SKM-1 (cell line): ENCODE measurements around the gene CEP68.

Source experiments
- DNase-seq: peaks from one replicate; lab custom pipeline; 2025; ENCODE audit not compliant: unreplicated experiment; lab: John Stamatoyannopoulos, UW

CEP68 gene

DNA sequence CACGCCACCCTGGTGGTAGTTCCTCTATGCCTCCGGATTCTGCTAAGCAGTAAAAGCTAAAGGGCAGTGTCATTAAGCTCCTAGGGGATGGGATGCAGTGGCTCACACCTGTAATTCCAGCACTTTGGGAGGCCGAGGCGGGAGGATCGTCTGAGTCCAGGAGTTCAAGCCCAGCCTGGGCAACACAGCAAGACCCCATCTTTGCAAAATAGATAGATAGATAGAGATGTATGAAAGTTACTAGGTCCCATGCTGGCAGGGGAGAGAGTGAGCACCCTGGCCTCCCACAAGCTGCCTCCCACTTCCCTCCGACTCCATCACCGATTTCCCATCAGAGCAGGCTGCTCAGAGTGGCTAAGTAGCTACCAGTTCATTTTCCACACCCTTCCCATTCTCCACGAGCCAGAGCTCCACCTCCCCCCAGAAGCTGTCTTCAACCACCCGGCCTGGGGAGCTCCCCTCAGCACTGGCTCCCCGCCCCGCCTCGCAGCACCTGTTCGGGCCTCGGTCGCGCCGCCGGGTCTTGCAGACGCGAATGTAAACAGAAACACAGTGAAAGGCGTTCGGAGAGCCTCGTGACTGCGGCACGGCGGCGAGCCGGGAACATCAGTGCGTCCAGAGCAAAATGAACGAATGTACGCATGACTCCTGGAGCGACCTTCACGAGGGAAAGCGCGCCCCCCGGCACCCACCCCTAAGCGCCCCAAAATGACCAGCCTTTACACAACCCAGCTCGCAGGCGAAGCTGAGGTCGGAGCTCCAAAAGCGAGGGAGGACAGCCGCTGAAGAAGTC is 598 bp upstream of the CEP68 start:
- DNase-seq = no peak

- DNase-seq = no peak
Observed at GRCh38 chr2:65057054-65057375, 799 bp downstream of the CEP68 start.

DNA sequence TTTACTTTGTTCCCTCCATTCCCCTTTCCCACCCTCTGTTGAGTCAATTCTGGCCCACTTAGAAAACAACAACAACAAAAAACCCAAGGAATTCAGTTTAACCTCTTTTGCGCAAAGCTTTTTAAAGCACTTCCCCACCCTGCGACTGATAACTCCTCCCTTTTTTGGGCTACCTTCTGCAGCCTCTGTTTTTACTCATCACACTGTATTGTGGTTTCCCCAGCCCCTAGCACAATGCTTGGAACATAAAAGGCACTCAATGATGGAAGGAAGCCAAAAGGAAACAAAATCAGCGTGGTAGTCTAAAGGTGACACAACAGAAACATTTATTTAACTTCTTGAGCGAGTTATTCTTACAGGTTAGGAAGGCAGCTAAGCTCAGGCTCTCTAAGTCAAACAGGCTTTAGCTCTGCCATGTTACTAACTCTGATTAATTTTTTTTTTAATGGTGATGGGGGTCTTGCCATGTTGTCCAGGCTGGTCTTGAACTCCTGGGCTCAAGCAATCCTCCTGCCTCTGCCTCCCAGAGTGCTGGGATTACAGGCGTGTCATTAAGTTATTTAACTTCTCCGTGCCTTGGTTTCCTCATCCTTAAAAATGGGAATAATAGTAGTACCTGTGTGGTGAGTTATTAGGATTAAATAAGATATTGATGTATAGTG is 1.3 kb downstream of the CEP68 start:
- no peak for DNase-seq

DNA sequence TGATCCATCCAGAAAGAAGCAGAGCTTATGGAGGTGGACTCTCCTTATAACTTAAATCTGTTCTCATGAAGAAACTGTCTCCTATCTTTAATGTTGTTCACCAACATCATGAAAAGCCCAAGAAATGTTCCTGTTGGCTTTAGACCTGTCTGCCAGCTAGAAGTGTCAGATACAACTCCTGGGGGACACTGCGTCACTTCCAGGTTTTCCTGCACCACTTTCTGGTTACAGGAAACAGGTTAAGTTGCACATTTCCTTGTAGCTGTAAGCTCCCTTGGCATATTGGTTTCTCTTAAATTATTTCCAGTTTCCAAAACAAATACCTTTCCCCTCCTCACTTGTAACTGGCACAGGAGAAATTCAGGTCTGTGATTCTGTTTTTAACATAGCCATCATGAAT is 2.9 kb downstream of the CEP68 start:
- DNase-seq = no peak

DNA sequence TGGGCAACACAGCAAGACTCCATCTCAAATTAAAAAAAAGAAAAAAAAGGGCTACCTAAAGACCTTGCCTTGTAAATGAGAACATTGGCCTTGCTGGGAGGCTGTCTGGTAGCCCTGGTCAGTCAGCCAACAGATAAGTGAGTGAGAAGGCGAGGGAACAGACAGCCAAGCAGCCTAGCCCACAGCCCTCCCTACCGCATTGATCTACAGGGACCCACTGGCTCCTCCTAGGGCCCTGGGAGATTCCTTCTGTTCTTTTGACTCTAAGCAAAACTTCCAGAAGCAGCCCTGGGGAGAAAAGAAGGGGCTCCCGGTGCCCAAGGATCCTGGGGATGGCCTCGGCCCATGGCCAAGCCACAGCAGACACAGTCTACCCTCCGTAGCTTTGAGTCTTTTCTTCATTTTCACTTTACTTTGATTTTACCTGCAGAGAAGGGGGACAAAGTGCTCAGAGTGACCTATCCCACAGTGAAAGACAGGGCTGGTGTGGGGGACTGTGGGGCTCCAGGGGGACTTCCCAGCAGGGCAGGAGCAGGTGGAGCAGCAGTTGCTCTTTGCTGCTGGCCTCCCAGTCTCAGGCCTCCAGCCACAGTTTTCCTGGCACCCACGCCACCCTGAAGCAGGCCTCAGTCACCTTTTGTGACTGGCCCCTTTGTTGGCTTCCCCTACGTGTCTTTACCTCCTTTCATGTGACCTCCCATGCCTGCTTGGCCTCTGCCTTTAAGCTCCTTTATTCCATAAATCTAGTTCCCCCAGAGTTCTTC is 5.1 kb downstream of the CEP68 start:
- DNase-seq = no peak

DNA sequence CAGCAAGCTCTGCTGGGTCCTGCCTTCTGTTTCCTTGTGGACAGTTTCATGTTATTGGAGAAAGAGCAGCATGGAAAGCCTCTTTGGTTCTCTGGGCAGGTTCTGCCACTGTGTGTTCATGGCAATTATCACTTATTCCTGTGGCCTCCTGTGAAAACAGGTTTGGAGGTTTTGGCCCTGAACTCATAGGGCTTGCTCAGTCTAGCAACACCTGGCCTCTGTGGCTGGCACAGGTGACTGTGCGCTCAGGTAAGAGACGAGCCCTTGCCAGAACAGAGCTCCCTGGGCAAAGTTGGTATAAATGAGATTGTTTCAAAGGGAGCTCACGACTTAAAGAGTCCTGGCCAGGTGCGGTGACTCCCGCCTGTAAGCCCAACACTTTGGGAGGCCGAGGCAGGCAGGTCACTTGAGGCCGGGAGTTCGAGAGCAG is 5.7 kb downstream of the CEP68 start:
- DNase-seq = no peak

- no peak for DNase-seq
Observed at GRCh38 chr2:65062843-65063825, 6.9 kb downstream of the CEP68 start.

GRCh38 chr2:65064728-65065552 is 8.7 kb downstream of the CEP68 start:
- peak; percentile 92 for DNase-seq

DNA sequence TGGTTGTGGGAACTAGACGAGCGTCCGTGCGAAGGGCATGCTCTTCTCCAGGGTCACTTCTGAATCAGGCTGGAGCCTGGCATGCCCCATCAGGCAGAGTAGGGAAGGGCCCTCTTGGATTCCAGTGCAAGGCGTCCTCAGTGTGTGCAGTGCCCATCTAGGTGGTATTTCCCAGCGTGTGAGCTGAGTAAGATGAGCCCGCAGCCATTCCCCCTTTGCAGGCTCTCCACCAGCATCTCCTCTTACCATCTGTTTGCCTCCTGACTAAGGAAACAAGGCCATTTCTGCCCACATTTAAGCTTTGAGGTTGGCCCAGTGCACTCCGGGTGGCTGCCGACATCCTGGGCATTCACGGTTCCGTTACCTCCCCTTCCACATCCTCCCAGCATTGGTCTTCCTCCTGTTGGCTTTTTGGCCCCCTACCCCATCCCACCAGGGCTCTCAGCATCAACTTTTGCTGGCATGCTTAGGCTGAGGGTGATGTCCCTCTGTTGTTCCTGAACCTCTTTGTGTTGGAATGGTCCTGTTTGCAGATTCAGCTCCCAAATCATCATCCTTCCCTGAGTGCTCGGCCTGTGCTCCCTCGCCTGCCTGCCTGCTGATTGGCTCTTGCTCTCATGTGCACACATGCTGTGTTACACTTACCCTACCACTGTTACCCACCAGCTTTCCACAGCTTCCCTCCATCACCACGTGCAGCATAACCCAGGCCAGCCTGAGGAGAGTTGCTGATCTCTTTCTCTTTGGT is 11.8 kb downstream of the CEP68 start:
- no peak for DNase-seq

- no peak for DNase-seq
Observed at GRCh38 chr2:65069439-65069824, 13.2 kb downstream of the CEP68 start.

DNA sequence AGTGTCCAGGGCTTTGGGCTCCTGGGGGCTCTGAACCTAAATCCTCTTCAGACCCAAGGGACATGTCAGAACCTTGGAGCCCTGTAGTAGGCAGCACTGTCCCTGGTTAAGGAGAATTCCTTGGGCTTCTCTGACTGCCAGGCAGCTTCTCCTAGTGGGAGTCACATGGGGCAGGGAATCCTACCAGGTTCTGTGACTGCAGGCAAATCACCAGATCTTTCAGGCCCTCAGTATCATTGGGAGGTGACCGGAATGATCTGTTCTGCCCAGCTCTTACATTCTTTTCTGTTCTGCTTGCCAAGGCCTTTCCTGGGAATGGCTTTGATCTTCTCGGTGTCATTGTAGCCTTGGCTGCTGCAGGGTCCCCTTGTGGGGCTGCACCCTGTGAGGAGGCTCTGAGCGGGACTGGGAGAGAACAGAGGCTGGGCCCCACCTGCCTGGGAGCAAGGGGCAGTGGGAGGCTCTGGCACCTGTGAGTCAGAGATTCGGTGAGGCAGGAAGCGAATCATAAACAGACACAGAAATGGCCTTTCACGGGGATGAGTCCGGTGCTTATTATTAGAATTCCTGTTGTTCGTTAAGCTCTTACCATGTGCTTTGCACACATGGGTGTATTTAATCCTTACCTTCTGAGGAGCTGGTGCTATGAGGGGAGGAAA is 14.1 kb downstream of the CEP68 start:
- DNase-seq = no peak

DNA sequence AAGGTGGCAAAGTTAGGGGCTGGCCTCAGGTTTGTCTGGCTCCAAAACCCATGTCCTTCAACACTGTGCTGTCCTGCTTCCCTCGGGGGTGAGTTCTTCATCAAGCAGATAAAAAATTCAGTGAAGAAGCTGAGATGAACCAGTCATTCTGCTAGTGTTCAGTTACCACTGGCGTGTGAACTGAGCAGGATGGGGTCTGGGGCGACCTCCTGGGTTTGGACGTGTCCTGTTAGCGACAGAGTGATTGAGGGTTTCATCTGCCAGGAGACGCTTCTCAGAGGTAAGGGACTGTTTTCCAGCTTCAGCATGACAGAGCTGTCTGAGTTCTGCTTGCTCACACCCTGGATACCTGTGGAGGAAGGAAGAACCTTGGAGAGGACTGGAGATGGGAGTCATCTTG is 14.6 kb downstream of the CEP68 start:
- DNase-seq = no peak

DNA sequence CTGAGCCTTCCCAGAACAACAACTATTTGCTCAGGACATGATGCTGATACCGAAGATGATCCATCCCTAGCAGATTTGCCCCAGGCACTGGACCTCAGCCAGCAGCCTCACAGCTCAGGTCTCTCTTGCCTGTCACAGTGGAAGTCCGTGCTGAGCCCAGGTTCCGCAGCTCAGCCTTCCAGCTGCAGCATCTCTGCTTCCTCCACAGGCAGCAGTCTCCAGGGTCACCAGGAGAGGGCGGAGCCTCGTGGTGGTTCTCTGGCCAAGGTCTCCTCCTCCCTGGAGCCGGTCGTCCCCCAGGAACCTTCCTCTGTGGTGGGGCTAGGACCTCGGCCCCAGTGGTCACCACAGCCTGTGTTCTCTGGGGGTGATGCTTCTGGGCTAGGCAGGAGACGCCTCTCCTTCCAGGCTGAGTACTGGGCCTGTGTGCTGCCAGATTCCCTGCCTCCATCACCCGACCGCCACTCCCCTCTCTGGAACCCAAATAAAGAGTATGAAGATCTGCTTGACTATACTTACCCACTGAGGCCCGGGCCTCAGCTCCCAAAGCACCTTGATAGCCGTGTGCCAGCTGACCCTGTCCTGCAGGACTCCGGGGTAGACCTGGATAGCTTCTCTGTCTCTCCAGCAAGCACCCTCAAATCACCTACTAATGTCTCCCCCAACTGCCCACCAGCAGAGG is 15.4 kb downstream of the CEP68 start:
- DNase-seq = no peak

- DNase-seq = no peak
Observed at GRCh38 chr2:65072181-65072970, 16.2 kb downstream of the CEP68 start.

DNA sequence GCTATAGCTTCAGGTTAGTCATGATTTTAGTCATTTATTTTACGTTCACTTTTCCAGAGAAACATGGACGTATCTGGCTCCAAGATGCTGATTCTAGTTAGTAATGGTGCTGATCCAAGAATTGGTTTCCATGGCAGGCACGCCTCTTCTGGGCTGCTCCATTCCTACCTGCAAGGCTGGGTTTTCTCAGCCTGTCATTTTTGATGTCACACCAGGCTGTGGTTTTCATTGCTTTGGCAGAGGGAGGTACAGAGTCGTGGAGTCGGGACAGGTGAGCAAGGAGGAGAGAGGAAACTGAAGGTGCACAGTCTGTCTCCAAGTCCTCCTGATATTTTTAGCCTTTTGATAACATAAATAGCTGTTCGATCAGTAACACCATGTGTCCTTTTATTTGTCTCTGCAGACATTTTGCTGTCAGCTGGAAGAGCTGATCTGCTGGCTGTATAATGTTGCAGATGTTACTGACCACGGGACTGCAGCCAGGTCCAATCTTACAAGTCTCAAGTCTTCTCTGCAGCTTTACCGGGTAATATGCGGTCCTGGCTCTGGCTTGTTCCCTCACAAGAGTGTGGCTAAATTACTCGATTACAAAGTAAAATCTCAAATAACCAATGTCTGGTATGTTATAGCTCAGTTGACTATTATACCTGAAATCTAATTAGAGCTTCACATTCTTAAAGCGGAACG is 17.8 kb downstream of the CEP68 start:
- no peak for DNase-seq

DNA sequence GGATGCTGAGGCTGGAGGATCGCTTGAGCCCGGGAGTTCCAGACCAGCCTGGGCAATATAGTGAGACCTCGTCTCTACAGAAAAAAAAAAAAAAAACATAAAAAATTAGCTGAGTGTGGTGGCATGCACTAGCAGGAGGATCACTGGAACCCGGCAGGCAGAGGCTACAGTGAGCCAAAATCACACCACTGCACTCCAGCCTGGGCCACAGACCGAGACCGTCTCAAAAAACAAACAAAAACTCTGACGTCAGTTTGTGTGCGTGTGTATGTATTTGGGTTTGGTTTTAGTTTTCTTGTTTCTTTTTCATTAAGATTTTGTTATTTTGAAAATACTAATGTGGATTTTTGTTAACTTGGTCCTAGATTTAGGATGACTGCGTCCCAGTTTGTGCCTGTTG is 19.0 kb downstream of the CEP68 start:
- DNase-seq = no peak
